ENCODE data around the gene RPL37A.
A peak's percentile ranks its signal among the peaks of the same experiment; 100 is the strongest.

RPL37A gene

GRCh38 chr2:216491793-216492596, 6.6 kb upstream of the RPL37A start:
- DNase-seq: no peak

- DNase-seq: no peak
Measured at GRCh38 chr2:216492597-216493333, 5.9 kb upstream of the RPL37A start.

- no peak for DNase-seq
Measured at GRCh38 chr2:216493334-216493685, 5.3 kb upstream of the RPL37A start.

GRCh38 chr2:216495656-216496055, 3.0 kb upstream of the RPL37A start:
- DNase-seq: peak; percentile 44

- no peak for DNase-seq
Measured at GRCh38 chr2:216497382-216498069, 1.1 kb upstream of the RPL37A start.

- DNase-seq: no peak
Measured at GRCh38 chr2:216498070-216498378, 620 bp upstream of the RPL37A start.

GRCh38 chr2:216499641-216500218, 1.1 kb downstream of the RPL37A start:
- no peak for DNase-seq

- no peak for DNase-seq
Measured at GRCh38 chr2:216500572-216500971, 1.9 kb downstream of the RPL37A start.

- no peak for DNase-seq
Measured at GRCh38 chr2:216501854-216502253, 3.2 kb downstream of the RPL37A start.

GRCh38 chr2:216502381-216503158, 3.9 kb downstream of the RPL37A start:
- DNase-seq: no peak

GRCh38 chr2:216503159-216503629, 4.5 kb downstream of the RPL37A start:
- DNase-seq: no peak

GRCh38 chr2:216503697-216504375, 5.2 kb downstream of the RPL37A start:
- no peak for DNase-seq

- DNase-seq: no peak
Measured at GRCh38 chr2:216504376-216504762, 5.7 kb downstream of the RPL37A start.

GRCh38 chr2:216505133-216506106, 6.8 kb downstream of the RPL37A start:
- DNase-seq: no peak

GRCh38 chr2:216507220-216508160, 8.8 kb downstream of the RPL37A start:
- no peak for DNase-seq

GRCh38 chr2:216508229-216508628, 9.6 kb downstream of the RPL37A start:
- DNase-seq: no peak

- DNase-seq: peak; percentile 27
Measured at GRCh38 chr2:216516730-216517350, 18.2 kb downstream of the RPL37A start.

GRCh38 chr2:216517447-216518225, 19.0 kb downstream of the RPL37A start:
- DNase-seq: no peak

All from GDM1 (cell line).